ENCODE data around the gene NCF1. TPM values are rescaled to one million over a fixed set of nuclear protein-coding genes. Genes with fewer than 3 reads are reported as not detected.
"Not testable (repeated sequence)": the region's sequence is repeated elsewhere in the genome, so short reads cannot be mapped to it uniquely, and the experiment has no call there.

The NCF1 gene
- polyA plus RNA-seq (ENCODE audit: insufficient read length) = 2.2 TPM

- not testable (repeated sequence) for DNase-seq (ENCODE audit: low read depth)
Observed at GRCh38 chr7:74773760-74774750, at the start of gene NCF1. TSS of gene NCF1 (plus strand) at chr7:74774011. CDS start at chr7:74774032, 21 bp downstream.

GRCh38 chr7:74725840-74726239 lies 48.0 kb upstream of the NCF1 start:
- DNase-seq (ENCODE audit: low read depth) = no peak

DNA sequence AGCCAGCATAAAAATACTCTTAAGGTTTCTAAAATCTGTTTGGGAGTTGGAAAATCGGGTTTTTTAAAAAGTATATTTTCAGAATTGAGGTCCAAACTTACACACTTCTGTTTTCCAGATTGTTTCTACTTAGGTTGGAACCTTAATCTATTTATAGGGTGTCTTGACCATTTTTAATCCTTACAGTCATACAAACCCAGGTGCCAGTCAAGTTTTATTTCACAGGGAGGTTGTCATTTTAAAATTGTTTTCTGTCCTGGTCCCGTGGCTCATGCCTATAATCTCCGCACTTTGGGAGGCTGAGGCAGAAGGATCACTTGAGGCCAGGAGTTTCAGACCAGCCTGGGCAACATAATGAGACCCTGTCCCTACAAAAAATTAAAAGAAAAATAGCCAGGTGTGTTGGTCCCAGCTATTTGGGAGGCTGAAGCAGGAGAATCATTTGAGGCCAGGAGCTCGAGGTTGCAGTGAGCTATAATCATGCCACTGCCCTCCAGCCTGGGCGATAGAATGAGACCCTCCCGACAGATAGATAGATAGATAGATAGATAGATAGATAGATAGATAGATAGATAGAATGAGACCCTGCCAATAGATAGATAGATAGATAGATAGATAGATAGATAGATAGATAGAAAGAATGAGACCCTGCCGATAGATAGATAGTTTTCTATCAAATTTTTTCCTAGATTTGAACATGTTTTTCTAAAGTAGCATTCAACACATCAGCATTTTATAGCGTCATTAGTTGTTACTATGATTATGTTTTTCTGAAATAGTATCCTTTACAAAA lies 47.3 kb upstream of the NCF1 start:
- no peak for DNase-seq (ENCODE audit: low read depth)

DNA sequence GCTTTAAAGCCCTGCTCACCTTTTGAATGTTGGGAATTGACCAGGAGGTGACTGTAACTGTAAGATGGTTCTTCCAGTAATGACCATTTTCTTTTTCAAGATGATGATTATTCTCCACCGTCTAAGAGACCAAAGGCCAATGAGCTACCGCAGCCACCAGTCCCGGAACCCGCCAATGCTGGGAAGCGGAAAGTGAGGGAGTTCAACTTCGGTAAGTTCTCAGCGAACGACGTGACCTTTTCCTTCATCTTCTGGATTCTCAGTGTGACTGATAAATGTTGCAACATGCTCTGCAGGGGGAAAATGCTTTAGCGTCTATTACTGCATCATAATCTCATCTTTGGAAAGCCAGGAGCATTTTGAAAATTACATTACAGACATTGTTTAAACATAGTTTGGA lies 45.1 kb upstream of the NCF1 start:
- DNase-seq (ENCODE audit: low read depth) = not testable (repeated sequence)

GRCh38 chr7:74730186-74730585 lies 43.6 kb upstream of the NCF1 start:
- not testable (repeated sequence) for DNase-seq (ENCODE audit: low read depth)

- DNase-seq (ENCODE audit: low read depth) = not testable (repeated sequence)
Observed at GRCh38 chr7:74739974-74740703, 33.7 kb upstream of the NCF1 start.

- not testable (repeated sequence) for DNase-seq (ENCODE audit: low read depth)
Observed at GRCh38 chr7:74743936-74744557, 29.8 kb upstream of the NCF1 start.

DNA sequence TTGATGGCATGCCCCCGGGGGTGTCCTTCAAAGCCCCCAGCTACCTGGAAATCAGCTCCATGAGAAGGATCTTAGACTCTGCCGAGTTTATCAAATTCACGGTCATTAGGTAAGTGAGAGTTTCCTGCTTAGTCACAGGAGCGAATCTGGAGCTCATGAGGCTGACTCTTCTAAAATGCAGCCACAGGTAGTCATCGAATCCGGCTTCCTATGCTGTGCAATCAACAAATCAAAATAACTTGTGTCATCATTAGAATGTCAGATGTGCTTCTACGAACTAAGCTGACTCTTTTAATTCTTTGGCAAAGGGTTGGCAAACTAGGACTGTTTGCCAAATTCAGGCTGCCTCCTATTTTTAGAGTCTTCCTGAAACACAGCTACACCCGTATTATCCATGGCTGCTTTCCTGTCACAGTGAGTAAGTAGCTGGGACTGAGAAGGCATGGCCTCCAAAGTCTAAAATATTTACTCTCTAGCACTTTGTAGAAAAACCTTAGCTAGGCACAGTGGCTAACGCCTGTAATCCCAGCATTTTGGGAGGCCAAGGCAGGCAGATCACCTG lies 19.8 kb upstream of the NCF1 start:
- DNase-seq (ENCODE audit: low read depth) = not testable (repeated sequence)

GRCh38 chr7:74756673-74757072 lies 17.1 kb upstream of the NCF1 start:
- not testable (repeated sequence) for DNase-seq (ENCODE audit: low read depth)

GRCh38 chr7:74758268-74758667 lies 15.5 kb upstream of the NCF1 start:
- DNase-seq (ENCODE audit: low read depth) = not testable (repeated sequence)

GRCh38 chr7:74758982-74759381 lies 14.8 kb upstream of the NCF1 start:
- DNase-seq (ENCODE audit: low read depth) = not testable (repeated sequence)

DNA sequence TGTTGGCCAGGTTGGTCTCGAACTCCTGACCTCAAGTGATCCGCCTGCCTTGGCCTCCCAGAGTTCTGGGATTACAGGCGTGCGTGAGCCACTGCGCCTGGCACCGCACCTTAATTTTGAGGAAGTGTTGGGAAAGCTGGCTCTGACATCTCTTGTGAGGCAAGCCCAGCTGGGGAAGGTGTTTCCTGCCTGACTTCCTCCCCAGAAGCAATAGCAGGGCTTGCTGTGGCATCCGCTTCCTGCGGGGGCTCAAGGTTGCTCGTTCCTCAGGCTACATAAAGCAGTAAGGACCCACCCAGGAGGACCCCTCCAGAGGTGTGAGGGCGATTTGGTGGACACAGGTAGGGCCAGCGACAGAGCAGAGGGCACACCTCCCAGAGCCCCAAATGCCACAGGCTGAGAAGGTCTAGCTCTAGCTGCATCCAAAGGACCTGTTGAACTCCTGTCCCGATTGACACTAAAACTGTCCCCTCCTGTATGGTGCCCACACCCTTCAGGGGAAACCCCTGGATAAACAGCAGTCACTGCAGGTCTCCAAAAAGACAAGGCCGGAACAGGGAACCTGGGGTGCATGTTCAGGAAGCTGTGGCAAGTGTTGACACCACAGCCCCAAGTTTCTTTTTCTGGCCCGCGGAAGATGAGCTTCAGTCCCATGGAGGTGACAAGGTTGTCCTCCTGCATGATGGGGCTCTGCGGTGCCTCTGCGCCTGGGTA lies 8.4 kb upstream of the NCF1 start:
- not testable (repeated sequence) for DNase-seq (ENCODE audit: low read depth)

DNA sequence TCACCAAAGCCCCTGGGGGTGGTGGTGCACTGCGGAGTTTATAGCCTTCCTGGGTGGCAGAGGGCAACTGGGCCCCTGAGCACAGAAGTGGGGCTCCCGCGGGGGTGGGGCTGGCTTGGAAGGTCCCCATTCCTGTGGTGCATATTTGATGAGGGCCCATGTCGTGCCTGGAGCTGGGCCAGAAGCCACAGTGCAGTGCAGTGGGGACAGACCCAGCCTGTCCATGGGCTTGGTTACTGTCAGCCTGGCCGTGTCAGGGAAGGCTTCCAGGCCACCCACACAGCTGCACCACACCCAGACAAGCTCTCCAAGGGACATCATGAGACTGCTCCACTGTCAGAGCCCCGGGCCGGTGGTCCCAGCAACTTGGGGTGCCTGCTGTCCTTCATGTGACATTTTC lies 7.3 kb upstream of the NCF1 start:
- DNase-seq (ENCODE audit: low read depth) = not testable (repeated sequence)

DNA sequence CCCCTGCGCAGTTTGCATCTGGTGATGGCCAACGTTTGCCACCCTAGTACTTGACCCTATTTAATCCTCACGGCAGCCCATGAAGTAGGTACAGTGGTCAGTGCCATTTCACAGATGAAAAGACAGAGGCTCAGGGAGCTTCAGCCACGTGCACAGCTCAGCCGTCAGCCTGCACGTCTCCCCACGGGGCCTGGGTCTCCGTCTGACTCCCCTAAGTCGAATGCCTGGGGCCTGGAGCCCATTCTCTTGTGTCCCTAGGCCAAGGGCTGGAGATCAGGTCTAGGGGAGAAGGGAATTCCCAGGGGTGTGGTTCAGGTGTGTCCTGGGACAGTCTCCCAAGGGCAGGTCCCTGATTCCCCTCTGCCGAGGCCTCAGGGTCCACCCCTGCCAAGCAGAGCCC lies 6.8 kb upstream of the NCF1 start:
- not testable (repeated sequence) for DNase-seq (ENCODE audit: low read depth)

DNA sequence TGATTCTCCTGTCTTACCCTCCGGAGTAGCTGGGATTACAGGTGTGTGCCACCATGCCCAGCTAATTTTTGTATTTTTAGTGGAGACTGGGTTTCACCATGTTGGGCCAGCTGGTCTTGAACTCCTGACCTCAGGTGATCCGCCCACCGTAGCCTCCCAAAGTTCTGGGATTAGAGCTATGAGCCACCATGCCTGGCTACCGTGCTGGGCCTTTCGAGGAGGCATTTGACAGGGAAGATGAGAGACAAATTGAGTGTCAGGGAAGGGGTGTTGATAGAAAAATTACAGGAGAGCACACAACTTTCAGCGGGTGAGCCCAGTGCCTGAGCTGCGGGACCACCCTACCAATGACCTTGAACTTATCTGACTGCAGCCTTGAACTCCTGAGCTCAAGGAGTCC lies 3.7 kb upstream of the NCF1 start:
- not testable (repeated sequence) for DNase-seq (ENCODE audit: low read depth)

GRCh38 chr7:74772093-74772492 lies 1.7 kb upstream of the NCF1 start:
- not testable (repeated sequence) for DNase-seq (ENCODE audit: low read depth)

DNA sequence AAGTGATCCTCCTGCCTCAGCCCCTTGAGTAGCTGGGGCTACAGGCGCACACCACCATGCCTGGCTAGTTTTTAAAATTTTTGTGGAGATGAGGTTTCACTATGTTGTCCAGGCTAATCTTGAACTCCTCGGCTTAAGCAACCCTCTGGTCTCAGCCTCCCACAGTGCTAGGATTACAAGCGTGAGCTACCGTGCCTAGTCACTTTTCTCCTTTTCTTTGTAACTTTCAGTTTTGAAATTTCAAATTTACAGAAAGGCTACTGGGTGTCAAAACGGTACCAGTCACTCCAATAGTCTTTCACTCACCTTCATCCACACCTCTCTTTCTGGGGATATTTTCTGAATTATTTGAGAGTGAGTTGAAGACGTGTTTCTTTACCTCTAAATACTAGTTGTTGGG lies 1.3 kb downstream of the NCF1 start:
- DNase-seq (ENCODE audit: low read depth) = not testable (repeated sequence)

- not testable (repeated sequence) for DNase-seq (ENCODE audit: low read depth)
Observed at GRCh38 chr7:74779053-74779452, 5.2 kb downstream of the NCF1 start.

GRCh38 chr7:74781746-74782145 lies 7.9 kb downstream of the NCF1 start:
- DNase-seq (ENCODE audit: low read depth) = not testable (repeated sequence)

- not testable (repeated sequence) for DNase-seq (ENCODE audit: low read depth)
Observed at GRCh38 chr7:74783595-74783994, 9.8 kb downstream of the NCF1 start.

Data from forelimb muscle (tissue), 1 donor.